Ishikawa (cell line): Measurements from ENCODE around the gene TRPV3.

Source experiments
- CEBPB ChIP-seq: IDR thresholded peaks from 2 replicates; pipeline ENCODE4 v1.6.1; 2012
- CREB1 ChIP-seq: IDR thresholded peaks from 2 replicates; pipeline ENCODE4 v1.6.1; 2012; ENCODE audit warnings: low read depth
- EGR1 ChIP-seq: IDR thresholded peaks from 2 replicates; pipeline ENCODE4 v1.6.1; 2012
- EP300 ChIP-seq: IDR thresholded peaks from 2 replicates; pipeline ENCODE4 v1.6.1; 2012; ENCODE audit warnings: borderline replicate concordance
- FOXM1 ChIP-seq: IDR thresholded peaks from 2 replicates; pipeline ENCODE4 v1.6.1; 2012; ENCODE audit warnings: low read depth, borderline replicate concordance
- MAX ChIP-seq: IDR thresholded peaks from 2 replicates; pipeline ENCODE4 v1.6.1; 2012
- NFIC ChIP-seq: IDR thresholded peaks from 2 replicates; pipeline ENCODE4 v1.6.1; 2012
- RAD21 ChIP-seq: IDR thresholded peaks from 2 replicates; pipeline ENCODE4 v1.6.1; 2012; ENCODE audit warnings: low read depth
- TAF1 ChIP-seq: IDR thresholded peaks from 2 replicates; pipeline ENCODE4 v1.6.1; 2012; ENCODE audit warnings: low read depth, mild to moderate bottlenecking
- TCF12 ChIP-seq: IDR thresholded peaks from 2 replicates; pipeline ENCODE4 v1.6.1; 2012; ENCODE audit warnings: low read depth
- TEAD4 ChIP-seq: IDR thresholded peaks from 2 replicates; pipeline ENCODE4 v1.6.1; 2012
- YY1 ChIP-seq: IDR thresholded peaks from 2 replicates; pipeline ENCODE4 v1.6.1; 2012; ENCODE audit warnings: low read depth
- TF ChIP-seq, protein P1 (sequence below): IDR thresholded peaks from 2 replicates; pipeline ENCODE4 v1.6.1; 2012
- TF ChIP-seq, protein P2 (sequence below): IDR thresholded peaks from 2 replicates; pipeline ENCODE4 v1.6.1; 2012; ENCODE audit warnings: low read depth, mild to moderate bottlenecking

DNA sequence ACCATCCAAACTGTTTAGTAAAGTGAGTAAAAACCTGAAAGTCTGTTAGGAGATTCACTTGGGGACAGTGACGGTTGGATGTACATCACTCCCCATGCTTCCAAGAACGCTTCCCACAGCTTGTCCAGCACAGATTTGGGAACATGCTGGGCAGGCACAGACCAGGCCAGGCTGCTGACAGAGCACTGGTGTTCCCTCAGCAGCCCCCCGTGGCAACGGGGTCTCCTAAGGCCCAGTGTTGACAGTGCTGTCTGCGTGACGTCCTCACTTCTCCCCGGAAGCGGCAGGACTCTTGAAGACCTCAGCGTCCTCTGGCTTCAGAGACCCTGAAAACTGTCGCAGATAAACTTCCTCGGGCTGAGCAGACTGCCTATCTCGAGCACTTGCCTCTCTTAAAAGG lies 8.9 kb upstream of the TRPV3 start:
- TF ChIP-seq RAD21 (no peak), EP300 (no peak), FOXM1 (no peak), YY1 (no peak), TAF1 (no peak), TCF12 (no peak), TEAD4 (no peak), MAX (no peak), CREB1 (no peak), CEBPB (no peak), EGR1 (no peak), NFIC (no peak)
- TF ChIP-seq, protein P1, sequence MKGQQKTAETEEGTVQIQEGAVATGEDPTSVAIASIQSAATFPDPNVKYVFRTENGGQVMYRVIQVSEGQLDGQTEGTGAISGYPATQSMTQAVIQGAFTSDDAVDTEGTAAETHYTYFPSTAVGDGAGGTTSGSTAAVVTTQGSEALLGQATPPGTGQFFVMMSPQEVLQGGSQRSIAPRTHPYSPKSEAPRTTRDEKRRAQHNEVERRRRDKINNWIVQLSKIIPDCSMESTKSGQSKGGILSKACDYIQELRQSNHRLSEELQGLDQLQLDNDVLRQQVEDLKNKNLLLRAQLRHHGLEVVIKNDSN, result no peak
- TF ChIP-seq, protein P2, sequence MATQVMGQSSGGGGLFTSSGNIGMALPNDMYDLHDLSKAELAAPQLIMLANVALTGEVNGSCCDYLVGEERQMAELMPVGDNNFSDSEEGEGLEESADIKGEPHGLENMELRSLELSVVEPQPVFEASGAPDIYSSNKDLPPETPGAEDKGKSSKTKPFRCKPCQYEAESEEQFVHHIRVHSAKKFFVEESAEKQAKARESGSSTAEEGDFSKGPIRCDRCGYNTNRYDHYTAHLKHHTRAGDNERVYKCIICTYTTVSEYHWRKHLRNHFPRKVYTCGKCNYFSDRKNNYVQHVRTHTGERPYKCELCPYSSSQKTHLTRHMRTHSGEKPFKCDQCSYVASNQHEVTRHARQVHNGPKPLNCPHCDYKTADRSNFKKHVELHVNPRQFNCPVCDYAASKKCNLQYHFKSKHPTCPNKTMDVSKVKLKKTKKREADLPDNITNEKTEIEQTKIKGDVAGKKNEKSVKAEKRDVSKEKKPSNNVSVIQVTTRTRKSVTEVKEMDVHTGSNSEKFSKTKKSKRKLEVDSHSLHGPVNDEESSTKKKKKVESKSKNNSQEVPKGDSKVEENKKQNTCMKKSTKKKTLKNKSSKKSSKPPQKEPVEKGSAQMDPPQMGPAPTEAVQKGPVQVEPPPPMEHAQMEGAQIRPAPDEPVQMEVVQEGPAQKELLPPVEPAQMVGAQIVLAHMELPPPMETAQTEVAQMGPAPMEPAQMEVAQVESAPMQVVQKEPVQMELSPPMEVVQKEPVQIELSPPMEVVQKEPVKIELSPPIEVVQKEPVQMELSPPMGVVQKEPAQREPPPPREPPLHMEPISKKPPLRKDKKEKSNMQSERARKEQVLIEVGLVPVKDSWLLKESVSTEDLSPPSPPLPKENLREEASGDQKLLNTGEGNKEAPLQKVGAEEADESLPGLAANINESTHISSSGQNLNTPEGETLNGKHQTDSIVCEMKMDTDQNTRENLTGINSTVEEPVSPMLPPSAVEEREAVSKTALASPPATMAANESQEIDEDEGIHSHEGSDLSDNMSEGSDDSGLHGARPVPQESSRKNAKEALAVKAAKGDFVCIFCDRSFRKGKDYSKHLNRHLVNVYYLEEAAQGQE, result no peak
